SK-N-SH (cell line): Measurements from ENCODE around the gene PTPRD. TPM values are rescaled to one million over a fixed set of nuclear protein-coding genes. Genes with fewer than 3 reads are reported as not detected.

Experiments used
- CTCF ChIA-PET: fragments of 300-600, 350-600 bp; formaldehyde crosslinking; extraction: SDS; loops from one replicate; lab custom pipeline; 2021; lab: Yijun Ruan, JAX
- POLR2A ChIA-PET: fragments of 350-600 bp; sonication (Branson Sonifier 250); formaldehyde crosslinking; extraction: SDS; loops from one replicate; lab custom pipeline; 2020; ENCODE audit warnings: antibody characterized with exemption, inconsistent platforms; lab: Yijun Ruan, JAX
- DNase-seq: peaks from one replicate; pipeline ENCODE4 v3.0.0; 2012
- H2AFZ ChIP-seq: fragments of 200-600 bp; sonication (generic); 2 replicates; pipeline ENCODE4 v1.8.1; 2016; ENCODE audit warnings: antibody characterized with exemption, mild to moderate bottlenecking, low read depth
- H3F3A ChIP-seq: fragments of 200-600 bp; sonication (generic); replicated peaks from 2 replicates; pipeline ENCODE3; 2016; ENCODE audit warnings: antibody characterized with exemption, mild to moderate bottlenecking; ENCODE audit not compliant: insufficient read depth
- H3K27ac ChIP-seq, 2 experiments: fragments of 200-500 bp in 1 of 2; fragments of 200-600 bp in 1 of 2; sonication (Bioruptor generic) in 1 of 2; sonication (generic), shearing (Covaris generic) in 1 of 2; 2 replicates each; pipeline versions ENCODE4 v1.5.1 to v1.6.1; 2014 to 2016; ENCODE audit warnings: low read depth in 2 of 2, inconsistent platforms in 1 of 2, low read length in 1 of 2, mild to moderate bottlenecking in 1 of 2, mixed read lengths in 1 of 2
- H3K27me3 ChIP-seq: fragments of 200-600 bp; sonication (generic), shearing (Covaris generic); 2 replicates; pipeline ENCODE4 v1.6.1; 2016; ENCODE audit warnings: mixed run types; ENCODE audit not compliant: insufficient read depth
- H3K36me3 ChIP-seq, 2 experiments: fragments of 200-500 bp in 1 of 2; fragments of 200-600 bp in 1 of 2; sonication (Bioruptor generic) in 1 of 2; sonication (generic) in 1 of 2; replicated peaks in 1 of 2; 2 replicates each; pipeline versions ENCODE3 to v1.5.1; 2014 to 2016; ENCODE audit warnings: low read length in 1 of 2, mild to moderate bottlenecking in 1 of 2; ENCODE audit not compliant: insufficient read depth in 2 of 2, control insufficient read depth in 1 of 2
- H3K4me1 ChIP-seq, 2 experiments: fragments of 200-500 bp in 1 of 2; fragments of 200-600 bp in 1 of 2; sonication (Bioruptor generic) in 1 of 2; sonication (generic), shearing (Covaris generic) in 1 of 2; 2 replicates each; pipeline versions ENCODE4 v1.5.1 to v1.6.1; 2014 to 2016; ENCODE audit warnings: low read depth in 1 of 2, low read length in 1 of 2, mixed run types in 1 of 2; ENCODE audit not compliant: insufficient read depth in 2 of 2, control insufficient read depth in 1 of 2
- H3K4me2 ChIP-seq: fragments of 200-600 bp; sonication (generic), shearing (Covaris generic); 2 replicates; pipeline ENCODE4 v1.6.1; 2017; ENCODE audit warnings: mixed run types
- H3K4me3 ChIP-seq, 2 experiments: fragments of 200-500 bp in 1 of 2; fragments of 200-600 bp in 1 of 2; sonication (Bioruptor generic) in 1 of 2; sonication (generic), shearing (Covaris generic) in 1 of 2; 2 replicates each; pipeline versions ENCODE4 v1.5.1 to v1.8.1; 2014 to 2016; ENCODE audit warnings: low read depth in 2 of 2, inconsistent platforms in 1 of 2, low read length in 1 of 2, mild to moderate bottlenecking in 1 of 2, mixed read lengths in 1 of 2, moderate library complexity in 1 of 2
- H3K79me2 ChIP-seq: fragments of 200-600 bp; sonication (generic); 2 replicates; pipeline ENCODE4 v1.8.1; 2017; ENCODE audit warnings: mild to moderate bottlenecking; ENCODE audit not compliant: insufficient read depth
- H3K9ac ChIP-seq: fragments of 200-600 bp; sonication (generic); 2 replicates; pipeline ENCODE4 v1.6.1; 2017; ENCODE audit warnings: mixed run types
- H3K9me2 ChIP-seq: fragments of 200-600 bp; sonication (generic); 2 replicates; pipeline ENCODE4 v1.6.1; 2017; ENCODE audit warnings: mixed run types
- H3K9me3 ChIP-seq: fragments of 200-600 bp; sonication (generic); 2 replicates; pipeline ENCODE4 v1.6.1; 2017; ENCODE audit warnings: mixed run types, mild to moderate bottlenecking, moderate library complexity
- H4K20me1 ChIP-seq: fragments of 200-600 bp; sonication (generic); 2 replicates; pipeline ENCODE4 v1.6.1; 2017; ENCODE audit warnings: mild to moderate bottlenecking, mixed run types; ENCODE audit not compliant: insufficient read depth
- EP300 ChIP-seq, 2 experiments: IDR thresholded peaks; 2 replicates each; pipeline versions ENCODE4 v1.4.0 to v1.6.1; 2012; ENCODE audit warnings: borderline replicate concordance in 1 of 2, low read depth in 1 of 2, low read length in 1 of 2
- FOSL2 ChIP-seq: IDR thresholded peaks from 2 replicates; pipeline ENCODE4 v1.4.0; 2012; ENCODE audit warnings: low read depth, mild to moderate bottlenecking, moderate library complexity, borderline replicate concordance
- FOXJ3 ChIP-seq: sonication (generic); formaldehyde crosslinking; IDR thresholded peaks from 2 replicates; pipeline ENCODE4 v1.5.1; 2020; ENCODE audit warnings: mild to moderate bottlenecking, missing genetic modification reagents
- FOXM1 ChIP-seq: IDR thresholded peaks from 2 replicates; pipeline ENCODE4 v1.4.0; 2012; ENCODE audit warnings: low read depth, mild to moderate bottlenecking
- GABPA ChIP-seq: IDR thresholded peaks from 2 replicates; pipeline ENCODE4 v1.4.0; 2012; ENCODE audit warnings: low read depth, mild to moderate bottlenecking
- MEF2A ChIP-seq: IDR thresholded peaks from 2 replicates; pipeline ENCODE4 v1.4.0; 2012; ENCODE audit warnings: low read depth, borderline replicate concordance
- MXI1 ChIP-seq: IDR thresholded peaks from 2 replicates; pipeline ENCODE4 v1.6.1; 2012; ENCODE audit warnings: mild to moderate bottlenecking, low read depth, low read length, improper control_type of control experiment
- NFIC ChIP-seq: IDR thresholded peaks from 2 replicates; pipeline ENCODE4 v1.4.0; 2012; ENCODE audit warnings: borderline replicate concordance
- NRF1 ChIP-seq: IDR thresholded peaks from 2 replicates; pipeline ENCODE4 v1.6.1; 2012; ENCODE audit warnings: low read depth, mild to moderate bottlenecking, low read length
- RAD21 ChIP-seq: IDR thresholded peaks from 2 replicates; pipeline ENCODE4 v1.6.1; 2012; ENCODE audit warnings: mild to moderate bottlenecking, low read length
- RFX5 ChIP-seq: IDR thresholded peaks from 2 replicates; pipeline ENCODE4 v1.6.1; 2012; ENCODE audit warnings: mild to moderate bottlenecking, improper control_type of control experiment, low read length
- SIN3A ChIP-seq: IDR thresholded peaks from 2 replicates; pipeline ENCODE4 v1.6.1; 2012; ENCODE audit warnings: low read depth, mild to moderate bottlenecking, low read length, moderate library complexity, borderline replicate concordance
- TAF1 ChIP-seq: IDR thresholded peaks from 2 replicates; pipeline ENCODE4 v1.6.1; 2012; ENCODE audit warnings: low read depth, mild to moderate bottlenecking, low read length, moderate library complexity, borderline replicate concordance
- TEAD4 ChIP-seq: IDR thresholded peaks from 2 replicates; pipeline ENCODE4 v1.4.0; 2012; ENCODE audit warnings: mild to moderate bottlenecking, borderline replicate concordance; ENCODE audit not compliant: insufficient read depth
- USF1 ChIP-seq: IDR thresholded peaks from 2 replicates; pipeline ENCODE4 v1.4.0; 2012; ENCODE audit warnings: low read depth, borderline replicate concordance
- YY1 ChIP-seq: IDR thresholded peaks from 2 replicates; pipeline ENCODE4 v1.4.0; 2012; ENCODE audit warnings: low read depth, mild to moderate bottlenecking
- WGBS: methylation state at CpG from one replicate; pipeline ENCODE4 v1.1.6; 2017; ENCODE audit warnings: low lambda C conversion rate; 5-methylcytosine and 5-hydroxymethylcytosine counted together
- polyA plus RNA-seq, 3 experiments: library from polyadenylated mRNA; depleted of rRNA; stranded (reverse); fragments of >200 nt; gene quantifications; 2 replicates each; pipeline ENCODE4 v1.2.3, GENCODE V29; 2012
- TF ChIP-seq, protein P1 (sequence below): IDR thresholded peaks from 2 replicates; pipeline ENCODE4 v1.4.0; 2012; ENCODE audit warnings: low read depth, borderline replicate concordance
- TF ChIP-seq, protein P2 (sequence below): fragments of 150-350 bp; IDR thresholded peaks from 2 replicates; pipeline ENCODE4 v1.6.1; 2016; ENCODE audit warnings: mild to moderate bottlenecking, low read depth, low read length
- TF ChIP-seq, protein P3 (sequence below): IDR thresholded peaks from 2 replicates; pipeline ENCODE4; 2012
- TF ChIP-seq, protein P4 (sequence below): IDR thresholded peaks from 2 replicates; pipeline ENCODE4 v1.4.0; 2012; ENCODE audit warnings: low read depth

Gene PTPRD
- polyA plus RNA-seq, 1 of the 3 experiments (the other 2 are of a cell fraction) = 0.15 TPM

- TF ChIP-seq RAD21 (no peak), TAF1 (no peak), SIN3A (no peak), RFX5 (no peak), FOSL2 (no peak), NRF1 (no peak), GABPA (no peak), USF1 (no peak)
- TF ChIP-seq, protein P1, sequence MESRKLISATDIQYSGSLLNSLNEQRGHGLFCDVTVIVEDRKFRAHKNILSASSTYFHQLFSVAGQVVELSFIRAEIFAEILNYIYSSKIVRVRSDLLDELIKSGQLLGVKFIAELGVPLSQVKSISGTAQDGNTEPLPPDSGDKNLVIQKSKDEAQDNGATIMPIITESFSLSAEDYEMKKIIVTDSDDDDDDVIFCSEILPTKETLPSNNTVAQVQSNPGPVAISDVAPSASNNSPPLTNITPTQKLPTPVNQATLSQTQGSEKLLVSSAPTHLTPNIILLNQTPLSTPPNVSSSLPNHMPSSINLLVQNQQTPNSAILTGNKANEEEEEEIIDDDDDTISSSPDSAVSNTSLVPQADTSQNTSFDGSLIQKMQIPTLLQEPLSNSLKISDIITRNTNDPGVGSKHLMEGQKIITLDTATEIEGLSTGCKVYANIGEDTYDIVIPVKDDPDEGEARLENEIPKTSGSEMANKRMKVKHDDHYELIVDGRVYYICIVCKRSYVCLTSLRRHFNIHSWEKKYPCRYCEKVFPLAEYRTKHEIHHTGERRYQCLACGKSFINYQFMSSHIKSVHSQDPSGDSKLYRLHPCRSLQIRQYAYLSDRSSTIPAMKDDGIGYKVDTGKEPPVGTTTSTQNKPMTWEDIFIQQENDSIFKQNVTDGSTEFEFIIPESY = no peak
- Histone ChIP-seq H4K20me1 (no peaks in the 10 kb centered on the region), H3K27ac (no peak overlapping the region), H3K79me2 (no peaks in the 10 kb centered on the region), H3K4me2 (no peak overlapping the region), H3K27me3 (no peaks in the 10 kb centered on the region), H3K4me3 (no peak overlapping the region), H3K9me3 (no peaks in the 10 kb centered on the region), H3K9me2 (no peaks in the 10 kb centered on the region), H2AFZ (no peak overlapping the region), H3K36me3 (no peaks in the 10 kb centered on the region), H3F3A (peaks cover 3% of the 10 kb centered on the region), H3K4me1 (no peaks in the 10 kb centered on the region), H3K9ac (no peak overlapping the region)
- DNase-seq = no peak
- ChIA-PET POLR2A (no interaction called here), CTCF (no interaction called here)
Measured at GRCh38 chr9:9326749-9327148, 1286.1 kb downstream of the PTPRD start.

DNA sequence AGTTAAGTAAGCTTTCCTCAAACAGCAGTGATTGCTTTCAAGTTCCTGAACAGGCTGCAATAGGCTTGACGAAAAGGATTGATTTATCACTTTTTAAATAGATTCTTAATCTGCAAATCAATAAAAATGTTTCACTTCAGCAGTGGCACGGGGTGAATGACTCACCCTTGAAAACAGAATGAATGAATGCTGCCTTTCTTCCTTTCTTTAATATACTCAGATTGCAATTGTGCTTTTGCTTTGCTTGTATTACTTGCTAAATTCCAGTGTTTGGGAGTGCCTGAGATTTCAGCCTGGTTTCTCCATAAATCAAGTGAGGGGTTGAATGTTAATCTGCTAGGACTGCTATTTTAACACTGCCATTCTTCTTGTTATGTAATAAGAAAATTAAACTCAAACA lies 1293.8 kb downstream of the PTPRD start:
- H3K4me3 ChIP-seq = no peak overlapping the region
- H3K4me2 ChIP-seq = no peak overlapping the region
- H3K9me2 ChIP-seq = no peaks in the 10 kb centered on the region
- H3K4me1 ChIP-seq = no peaks in the 10 kb centered on the region
- H3K79me2 ChIP-seq = no peaks in the 10 kb centered on the region
- no peak overlapping the region for H2AFZ ChIP-seq
- no peak for DNase-seq
- WGBS = 25% methylated on average over 2 of the region's 2 CpGs
- H3K27ac ChIP-seq = no peak overlapping the region
- CTCF ChIA-PET = no interaction called here
- H3K27me3 ChIP-seq = no peaks in the 10 kb centered on the region
- POLR2A ChIA-PET = no interaction called here
- no peaks in the 10 kb centered on the region for H3F3A ChIP-seq
- no peaks in the 10 kb centered on the region for H4K20me1 ChIP-seq
- H3K9ac ChIP-seq = no peak overlapping the region
- no peaks in the 10 kb centered on the region for H3K36me3 ChIP-seq
- no peaks in the 10 kb centered on the region for H3K9me3 ChIP-seq
- TF ChIP-seq NFIC = no peak
- no peak for TF ChIP-seq FOXJ3 (CRISPR knock-in tag)
- TF ChIP-seq, protein P2, sequence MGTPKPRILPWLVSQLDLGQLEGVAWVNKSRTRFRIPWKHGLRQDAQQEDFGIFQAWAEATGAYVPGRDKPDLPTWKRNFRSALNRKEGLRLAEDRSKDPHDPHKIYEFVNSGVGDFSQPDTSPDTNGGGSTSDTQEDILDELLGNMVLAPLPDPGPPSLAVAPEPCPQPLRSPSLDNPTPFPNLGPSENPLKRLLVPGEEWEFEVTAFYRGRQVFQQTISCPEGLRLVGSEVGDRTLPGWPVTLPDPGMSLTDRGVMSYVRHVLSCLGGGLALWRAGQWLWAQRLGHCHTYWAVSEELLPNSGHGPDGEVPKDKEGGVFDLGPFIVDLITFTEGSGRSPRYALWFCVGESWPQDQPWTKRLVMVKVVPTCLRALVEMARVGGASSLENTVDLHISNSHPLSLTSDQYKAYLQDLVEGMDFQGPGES = no peak
- TF ChIP-seq, protein P1 = no peak
- TF ChIP-seq, protein P3, sequence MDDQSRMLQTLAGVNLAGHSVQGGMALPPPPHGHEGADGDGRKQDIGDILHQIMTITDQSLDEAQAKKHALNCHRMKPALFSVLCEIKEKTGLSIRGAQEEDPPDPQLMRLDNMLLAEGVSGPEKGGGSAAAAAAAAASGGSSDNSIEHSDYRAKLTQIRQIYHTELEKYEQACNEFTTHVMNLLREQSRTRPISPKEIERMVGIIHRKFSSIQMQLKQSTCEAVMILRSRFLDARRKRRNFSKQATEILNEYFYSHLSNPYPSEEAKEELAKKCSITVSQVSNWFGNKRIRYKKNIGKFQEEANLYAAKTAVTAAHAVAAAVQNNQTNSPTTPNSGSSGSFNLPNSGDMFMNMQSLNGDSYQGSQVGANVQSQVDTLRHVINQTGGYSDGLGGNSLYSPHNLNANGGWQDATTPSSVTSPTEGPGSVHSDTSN = no peak
- TF ChIP-seq, protein P4, sequence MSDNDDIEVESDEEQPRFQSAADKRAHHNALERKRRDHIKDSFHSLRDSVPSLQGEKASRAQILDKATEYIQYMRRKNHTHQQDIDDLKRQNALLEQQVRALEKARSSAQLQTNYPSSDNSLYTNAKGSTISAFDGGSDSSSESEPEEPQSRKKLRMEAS = no peak
- no peak for TF ChIP-seq MEF2A
- TF ChIP-seq TEAD4 = no peak
- TF ChIP-seq GABPA = no peak
- TF ChIP-seq MXI1 = no peak
- no peak for TF ChIP-seq FOXM1
- TF ChIP-seq NRF1 = no peak
- no peak for TF ChIP-seq RAD21
- TF ChIP-seq EP300 (IDR thresholded peaks at IDR 0.05; ENCODE audit: borderline replicate concordance in 1 of 2, low read depth in 1 of 2, low read length in 1 of 2) = no peak
- no peak for TF ChIP-seq YY1
- TF ChIP-seq SIN3A = no peak
